ENCODE measurements around the gene ZC3H7B. TPM values are rescaled to one million over a fixed set of nuclear protein-coding genes. Genes with fewer than 3 reads are reported as not detected.

The ZC3H7B gene
- total and polyA plus RNA-seq, 7 donors: 13.2 to 43.3 (median 24.3) TPM

GRCh38 chr22:41263704-41264103, 37.6 kb upstream of the ZC3H7B start:
- intact Hi-C loops (cut with DNase I): no loop called here
- 93 to 98% methylated on average over 2 of the region's 2 CpGs for WGBS, 2 donors
- Histone ChIP-seq H3K27me3 (no peaks in the 10 kb centered on the region), H3K4me1 (no peaks in the 10 kb centered on the region), H3K27ac (no peak overlapping the region), H3K9me3 (no peaks in the 10 kb centered on the region), H3K4me3 (no peak overlapping the region), H3K36me3 (peaks cover 26 to 93% (median 64%) of the 10 kb centered on the region in 4 donors)
- TF ChIP-seq POLR2A (IDR thresholded peaks at IDR 0.05) (no peak), EP300 (IDR thresholded peaks at IDR 0.05) (no peak), CTCF (IDR thresholded peaks at IDR 0.05) (no peak), POLR2AphosphoS5 (IDR thresholded peaks at IDR 0.05) (no peak)
- DNase-seq: no peak

GRCh38 chr22:41264408-41264941, 36.9 kb upstream of the ZC3H7B start:
- TF ChIP-seq EP300 (IDR thresholded peaks at IDR 0.05) (no peak), CTCF (IDR thresholded peaks at IDR 0.05) (no peak), POLR2A (IDR thresholded peaks at IDR 0.05) (no peak), POLR2AphosphoS5 (IDR thresholded peaks at IDR 0.05) (no peak)
- H3K36me3 ChIP-seq: peaks cover 26 to 93% (median 66%) of the 10 kb centered on the region in 4 donors
- 91 to 94% methylated on average over 15 of the region's 15 CpGs for WGBS, 2 donors

GRCh38 chr22:41267958-41268357, 33.4 kb upstream of the ZC3H7B start:
- no peak for DNase-seq
- H3K27me3 ChIP-seq: no peaks in the 10 kb centered on the region
- TF ChIP-seq POLR2A (IDR thresholded peaks at IDR 0.05) (no peak), EP300 (IDR thresholded peaks at IDR 0.05) (no peak), POLR2AphosphoS5 (IDR thresholded peaks at IDR 0.05) (no peak), CTCF (IDR thresholded peaks at IDR 0.05) (no peak)
- WGBS, 2 donors: 96 to 98% methylated on average over 16 of the region's 16 CpGs
- peaks cover 26 to 90% (median 63%) of the 10 kb centered on the region in 4 donors for H3K36me3 ChIP-seq
- intact Hi-C loops (cut with DNase I): no loop called here
- no peak overlapping the region for H3K27ac ChIP-seq
- no peaks in the 10 kb centered on the region for H3K4me1 ChIP-seq
- no peaks in the 10 kb centered on the region for H3K9me3 ChIP-seq
- H3K4me3 ChIP-seq: no peak overlapping the region

More at GRCh38 chr22:41264408-41264941, 36.9 kb upstream of the ZC3H7B start:
- Histone ChIP-seq H3K27me3 (no peaks in the 10 kb centered on the region), H3K4me3 (no peak overlapping the region), H3K9me3 (no peaks in the 10 kb centered on the region), H3K4me1 (no peaks in the 10 kb centered on the region), H3K27ac (no peak overlapping the region)
- intact Hi-C loops (cut with DNase I): no loop called here
- DNase-seq: no peak

GRCh38 chr22:41271787-41272186, 29.5 kb upstream of the ZC3H7B start:
- H3K36me3 ChIP-seq: peaks cover 13 to 94% (median 53%) of the 10 kb centered on the region in 4 donors
- no peaks in the 10 kb centered on the region for H3K9me3 ChIP-seq
- H3K27ac ChIP-seq: no peak overlapping the region
- DNase-seq: no peak
- no peak overlapping the region for H3K4me3 ChIP-seq
- intact Hi-C loops (cut with DNase I): no loop called here
- no peaks in the 10 kb centered on the region for H3K27me3 ChIP-seq
- 96% methylated on average over 9 of the region's 9 CpGs for WGBS, 2 donors
- no peaks in the 10 kb centered on the region for H3K4me1 ChIP-seq
- TF ChIP-seq EP300 (IDR thresholded peaks at IDR 0.05) (no peak), POLR2AphosphoS5 (IDR thresholded peaks at IDR 0.05) (no peak), CTCF (IDR thresholded peaks at IDR 0.05) (no peak), POLR2A (IDR thresholded peaks at IDR 0.05) (no peak)

GRCh38 chr22:41273128-41273527, 28.2 kb upstream of the ZC3H7B start:
- H3K4me1 ChIP-seq: no peaks in the 10 kb centered on the region
- no peaks in the 10 kb centered on the region for H3K27me3 ChIP-seq
- no peak overlapping the region for H3K4me3 ChIP-seq
- no peak overlapping the region for H3K27ac ChIP-seq
- WGBS, 2 donors: 96% methylated on average over 7 of the region's 7 CpGs
- no peak for DNase-seq
- peaks cover 4 to 93% (median 45%) of the 10 kb centered on the region in 4 donors for H3K36me3 ChIP-seq
- intact Hi-C loops (cut with DNase I): no loop called here
- H3K9me3 ChIP-seq: no peaks in the 10 kb centered on the region
- TF ChIP-seq POLR2AphosphoS5 (IDR thresholded peaks at IDR 0.05): no peak
- TF ChIP-seq CTCF (IDR thresholded peaks at IDR 0.05): no peak
- no peak for TF ChIP-seq EP300 (IDR thresholded peaks at IDR 0.05)
- TF ChIP-seq POLR2A (IDR thresholded peaks at IDR 0.05): no peak
